K562 (cell line): Measurements from ENCODE around the gene SLC30A3. TPM values are rescaled to one million over a fixed set of nuclear protein-coding genes. Genes with fewer than 3 reads are reported as not detected.

Experiments used
- ARID4B ChIP-seq: sonication (generic); formaldehyde crosslinking; IDR thresholded peaks from 2 replicates; pipeline ENCODE4 v1.8.0; 2022; ENCODE audit warnings: mild to moderate bottlenecking, missing genetic modification reagents
- COPS2 ChIP-seq: fragments of 450-650 bp; conservative IDR thresholded peaks from 2 replicates; pipeline ENCODE4 v1.6.1; 2016; ENCODE audit warnings: mild to moderate bottlenecking, moderate library complexity
- ETV6 ChIP-seq, 3 experiments: fragments of 150-350 bp in 1 of 3; sonication (generic) in 1 of 3; formaldehyde crosslinking in 1 of 3; IDR thresholded peaks; 2 replicates each; pipeline versions ENCODE4 v1.6.1 to v1.8.0; 2014 to 2022; ENCODE audit warnings: borderline replicate concordance in 2 of 3, low read depth in 2 of 3, antibody characterized with exemption in 1 of 3, low read length in 1 of 3, mild to moderate bottlenecking in 1 of 3, missing genetic modification reagents in 1 of 3
- FOXM1 ChIP-seq, 2 experiments: fragments of 450-650 bp in 1 of 2; sonication (generic) in 1 of 2; formaldehyde crosslinking in 1 of 2; IDR thresholded peaks; 2 replicates each; pipeline versions ENCODE4 v1.6.1 to v1.9.0; 2017 to 2022; ENCODE audit warnings: low read depth in 2 of 2, mild to moderate bottlenecking in 2 of 2, missing genetic modification reagents in 1 of 2, moderate library complexity in 1 of 2
- KLF13 ChIP-seq: fragments of 450-650 bp; IDR thresholded peaks from 2 replicates; pipeline ENCODE4 v1.6.1; 2016; ENCODE audit warnings: missing genetic modification characterization, low read depth, mild to moderate bottlenecking, missing compliant biosample characterization, moderate library complexity, borderline replicate concordance
- MCM3 ChIP-seq: fragments of 450-650 bp; IDR thresholded peaks from 2 replicates; pipeline ENCODE4 v1.6.1; 2016
- MCM7 ChIP-seq, 2 experiments: fragments of 450-650 bp; IDR thresholded peaks; 2 replicates each; pipeline ENCODE4 v1.6.1; 2016 to 2018
- NUFIP1 ChIP-seq: fragments of 450-650 bp; IDR thresholded peaks from 2 replicates; pipeline ENCODE4 v1.6.1; 2018; ENCODE audit not compliant: partially characterized antibody
- POLR2B ChIP-seq: fragments of 450-650 bp; IDR thresholded peaks from 2 replicates; pipeline ENCODE4 v1.6.1; 2018; ENCODE audit warnings: low read depth; ENCODE audit not compliant: partially characterized antibody
- POLR3G ChIP-seq: IDR thresholded peaks from 2 replicates; pipeline ENCODE4 v1.6.1; 2011; ENCODE audit not compliant: insufficient read length, insufficient replicate concordance; ENCODE audit errors: extremely low read depth
- SIRT6 ChIP-seq: IDR thresholded peaks from one replicate; pipeline ENCODE4 v1.6.1; 2012; ENCODE audit warnings: low read depth, mild to moderate bottlenecking, control low read depth, inconsistent platforms, low read length, moderate library complexity
- ZBTB33 ChIP-seq: sonication (generic); formaldehyde crosslinking; IDR thresholded peaks from 2 replicates; pipeline ENCODE4 v1.8.1; 2023; ENCODE audit warnings: mild to moderate bottlenecking, missing genetic modification reagents
- ZBTB5 ChIP-seq: fragments of 450-650 bp; IDR thresholded peaks from 2 replicates; pipeline ENCODE4 v1.6.1; 2017; ENCODE audit warnings: antibody characterized with exemption
- ZFPM2 ChIP-seq: fragments of 250-450 bp; sonication (Bioruptor Pico); IDR thresholded peaks from 2 replicates; pipeline ENCODE4 v1.5.1; 2022; ENCODE audit warnings: mild to moderate bottlenecking
- ZNF274 ChIP-seq: IDR thresholded peaks from 2 replicates; pipeline ENCODE4 v1.6.1; 2011; ENCODE audit warnings: low read depth, mild to moderate bottlenecking, low read length, moderate library complexity, borderline replicate concordance
- ZNF384 ChIP-seq: IDR thresholded peaks from 2 replicates; pipeline ENCODE4 v1.6.1; 2012; ENCODE audit warnings: low read depth, low read length, improper control_type of control experiment
- polyA plus RNA-seq, 8 experiments: library from polyadenylated mRNA; depleted of rRNA in 4 of 8; stranded (reverse) in 5 of 8; unstranded in 3 of 8; fragments of >200 nt; fragmentation: Nextera tagmentation in 2 of 8; fragmentation: Illumina TruSeq in 1 of 8; extraction: Ambion mirVana in 2 of 8; extraction: Trizol in 1 of 8; gene quantifications; 2 replicates each; pipeline versions ENCODE4 v1.2.1 to v1.2.3, GENCODE V29; 2011 to 2014; ENCODE audit warnings: inconsistent platforms in 1 of 8, missing spikeins in 1 of 8
- total RNA-seq, 7 experiments: library from RNA; depleted of rRNA in 6 of 7; stranded (reverse); fragments of >200 nt in 6 of 7; fragmentation: Illumina TruSeq in 2 of 7; extraction: Trizol in 2 of 7; gene quantifications; 2 replicates each; pipeline versions ENCODE4 v1.2.1 to v1.2.3, GENCODE V29; 2011 to 2021; ENCODE audit warnings: low replicate concordance in 1 of 7

Gene SLC30A3
- total and polyA plus RNA-seq, 9 of the 15 experiments (the other 6 are each of a cell fraction or from before 2014, with no cell fraction given), result 0.03 to 2.7 (median 0.89) TPM; not detected in 1

DNA sequence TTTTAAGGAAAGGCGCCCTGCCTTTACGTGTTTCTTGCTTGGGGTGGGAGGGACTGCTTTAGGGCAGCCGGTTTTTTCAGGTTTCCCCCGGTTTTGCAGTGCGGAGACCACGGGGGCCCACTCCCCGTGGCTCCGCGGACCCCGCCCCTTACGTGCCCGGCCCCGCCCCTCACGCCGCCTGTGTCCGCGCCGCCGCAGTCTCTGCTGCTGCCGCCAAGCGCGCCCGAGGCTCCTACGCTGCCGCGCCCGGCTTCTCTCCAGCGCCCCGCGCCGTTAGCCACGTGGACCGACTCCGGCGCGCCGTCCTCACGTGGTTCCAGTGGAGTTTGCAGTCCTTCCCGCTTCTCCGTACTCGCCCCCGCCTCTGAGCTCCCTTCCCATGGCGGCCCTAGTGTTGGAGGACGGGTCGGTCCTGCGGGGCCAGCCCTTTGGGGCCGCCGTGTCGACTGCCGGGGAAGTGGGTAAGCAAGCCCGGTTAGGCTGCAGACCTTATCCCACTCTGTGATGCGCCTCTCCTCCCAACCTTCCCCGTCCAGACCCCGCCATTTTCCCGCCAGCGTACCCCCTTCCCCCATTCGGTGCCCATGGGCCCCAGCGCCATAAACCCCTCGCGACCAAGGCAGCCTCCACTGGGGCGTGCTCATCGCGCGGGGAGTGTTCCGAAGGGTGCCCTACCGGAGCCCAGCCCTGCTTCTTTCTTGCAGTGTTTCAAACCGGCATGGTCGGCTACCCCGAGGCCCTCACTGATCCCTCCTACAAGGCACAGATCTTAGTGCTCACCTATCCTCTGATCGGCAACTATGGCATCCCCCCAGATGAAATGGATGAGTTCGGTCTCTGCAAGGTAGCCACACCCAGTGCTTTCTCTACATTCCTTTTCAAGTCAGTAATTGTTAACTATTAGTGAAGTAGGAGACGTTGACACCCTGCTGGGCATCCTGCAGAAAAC lies 45.4 kb downstream of the SLC30A3 start, which contains the start of gene CAD (continued):
- TF ChIP-seq ARID4B (CRISPR knock-in tag) (peak; percentile 99), POLR3G (no peak), SIRT6 (no peak), KLF13 (tag) (no peak), ETV6 (IDR thresholded peaks at IDR 0.05; ENCODE audit: borderline replicate concordance in 1 of 2, low read depth in 2 of 2, low read length in 1 of 2) (no peak), ETV6 (CRISPR knock-in tag; IDR thresholded peaks at IDR 0.05; ENCODE audit: borderline replicate concordance) (no peak), ZNF274 (no peak), FOXM1 (IDR thresholded peaks at IDR 0.05; ENCODE audit: low read depth) (no peak), FOXM1 (CRISPR knock-in tag; IDR thresholded peaks at IDR 0.05; ENCODE audit: low read depth) (peak; percentile 93), ZNF384 (no peak), ZBTB5 (no peak), COPS2 (no peak), NUFIP1 (no peak), MCM3 (no peak), ZFPM2 (CRISPR knock-in tag) (no peak), POLR2B (peak; percentile 84), ZBTB33 (no peak; the same call in none of the 2 replicates), MCM7 (IDR thresholded peaks at IDR 0.05) (no peak)
